GM23248 (cell line): ENCODE data around the gene GNA15.

Experiments used
- EZH2 ChIP-seq: fragments of 200-600 bp; sonication (generic); IDR thresholded peaks from 2 replicates; pipeline ENCODE4 v1.6.1; 2018; ENCODE audit warnings: antibody characterized with exemption, mild to moderate bottlenecking; ENCODE audit not compliant: insufficient read depth, poor library complexity, severe bottlenecking
- EZH2phosphoT487 ChIP-seq: fragments of 200-600 bp; sonication (generic); IDR thresholded peaks from 2 replicates; pipeline ENCODE4 v1.6.1; 2018; ENCODE audit warnings: antibody characterized with exemption, moderate library complexity, mild to moderate bottlenecking, low read depth; ENCODE audit not compliant: insufficient read depth

DNA sequence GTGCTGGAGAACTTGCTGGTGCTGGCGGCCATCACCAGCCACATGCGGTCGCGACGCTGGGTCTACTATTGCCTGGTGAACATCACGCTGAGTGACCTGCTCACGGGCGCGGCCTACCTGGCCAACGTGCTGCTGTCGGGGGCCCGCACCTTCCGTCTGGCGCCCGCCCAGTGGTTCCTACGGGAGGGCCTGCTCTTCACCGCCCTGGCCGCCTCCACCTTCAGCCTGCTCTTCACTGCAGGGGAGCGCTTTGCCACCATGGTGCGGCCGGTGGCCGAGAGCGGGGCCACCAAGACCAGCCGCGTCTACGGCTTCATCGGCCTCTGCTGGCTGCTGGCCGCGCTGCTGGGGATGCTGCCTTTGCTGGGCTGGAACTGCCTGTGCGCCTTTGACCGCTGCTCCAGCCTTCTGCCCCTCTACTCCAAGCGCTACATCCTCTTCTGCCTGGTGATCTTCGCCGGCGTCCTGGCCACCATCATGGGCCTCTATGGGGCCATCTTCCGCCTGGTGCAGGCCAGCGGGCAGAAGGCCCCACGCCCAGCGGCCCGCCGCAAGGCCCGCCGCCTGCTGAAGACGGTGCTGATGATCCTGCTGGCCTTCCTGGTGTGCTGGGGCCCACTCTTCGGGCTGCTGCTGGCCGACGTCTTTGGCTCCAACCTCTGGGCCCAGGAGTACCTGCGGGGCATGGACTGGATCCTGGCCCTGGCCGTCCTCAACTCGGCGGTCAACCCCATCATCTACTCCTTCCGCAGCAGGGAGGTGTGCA lies 43.3 kb downstream of the GNA15 start:
- TF ChIP-seq EZH2: no peak
- TF ChIP-seq EZH2phosphoT487: no peak
